ENCODE data around the gene FAR1.

FAR1 gene

GRCh38 chr11:13713982-13714381, 45.5 kb downstream of the FAR1 start:
- Histone ChIP-seq H3K36me3 (no peaks in the 10 kb centered on the region), H3K4me1 (no peaks in the 10 kb centered on the region), H3K9me3 (no peaks in the 10 kb centered on the region), H3K27me3 (no peaks in the 10 kb centered on the region), H3K4me3 (ENCODE audit: low read depth, low read length) (no peak overlapping the region)
- DNase-seq, result no peak
- TF ChIP-seq CTCF (IDR thresholded peaks at IDR 0.05; ENCODE audit: low read depth, low read length), result no peak

- TF ChIP-seq CTCF (IDR thresholded peaks at IDR 0.05; ENCODE audit: low read depth, low read length), result no peak
- Histone ChIP-seq H3K4me1 (no peaks in the 10 kb centered on the region), H3K9me3 (no peaks in the 10 kb centered on the region), H3K4me3 (ENCODE audit: low read depth, low read length) (no peak overlapping the region), H3K36me3 (no peaks in the 10 kb centered on the region), H3K27me3 (no peaks in the 10 kb centered on the region)
- no peak for DNase-seq
Observed at GRCh38 chr11:13717331-13717730, 48.9 kb downstream of the FAR1 start.

GRCh38 chr11:13718394-13718793, 49.9 kb downstream of the FAR1 start:
- Histone ChIP-seq H3K4me3 (ENCODE audit: low read depth, low read length) (no peak overlapping the region), H3K4me1 (no peaks in the 10 kb centered on the region), H3K9me3 (no peaks in the 10 kb centered on the region), H3K27me3 (no peaks in the 10 kb centered on the region), H3K36me3 (no peaks in the 10 kb centered on the region)
- DNase-seq, result no peak
- TF ChIP-seq CTCF (IDR thresholded peaks at IDR 0.05; ENCODE audit: low read depth, low read length), result no peak

GRCh38 chr11:13720940-13721339, 52.5 kb downstream of the FAR1 start:
- H3K9me3 ChIP-seq, result no peaks in the 10 kb centered on the region
- DNase-seq, result no peak
- H3K27me3 ChIP-seq, result no peaks in the 10 kb centered on the region
- no peaks in the 10 kb centered on the region for H3K36me3 ChIP-seq
- no peak for TF ChIP-seq CTCF (IDR thresholded peaks at IDR 0.05; ENCODE audit: low read depth, low read length)
- H3K4me1 ChIP-seq, result no peaks in the 10 kb centered on the region
- H3K4me3 ChIP-seq (ENCODE audit: low read depth, low read length), result no peak overlapping the region

- no peak for TF ChIP-seq CTCF (IDR thresholded peaks at IDR 0.05; ENCODE audit: low read depth, low read length)
- DNase-seq, result no peak
- Histone ChIP-seq H3K4me3 (ENCODE audit: low read depth, low read length) (no peak overlapping the region), H3K27me3 (no peaks in the 10 kb centered on the region), H3K9me3 (no peaks in the 10 kb centered on the region), H3K36me3 (no peaks in the 10 kb centered on the region), H3K4me1 (no peaks in the 10 kb centered on the region)
Observed at GRCh38 chr11:13721760-13722159, 53.3 kb downstream of the FAR1 start.

GRCh38 chr11:13726456-13726855, 58.0 kb downstream of the FAR1 start:
- Histone ChIP-seq H3K9me3 (no peaks in the 10 kb centered on the region), H3K4me1 (no peaks in the 10 kb centered on the region), H3K36me3 (no peaks in the 10 kb centered on the region), H3K4me3 (ENCODE audit: low read depth, low read length) (no peak overlapping the region), H3K27me3 (no peaks in the 10 kb centered on the region)
- no peak for DNase-seq
- no peak for TF ChIP-seq CTCF (IDR thresholded peaks at IDR 0.05; ENCODE audit: low read depth, low read length)

Data from BE2C (cell line).